ENCODE results near the gene ZCCHC18.

ZCCHC18 gene

DNA sequence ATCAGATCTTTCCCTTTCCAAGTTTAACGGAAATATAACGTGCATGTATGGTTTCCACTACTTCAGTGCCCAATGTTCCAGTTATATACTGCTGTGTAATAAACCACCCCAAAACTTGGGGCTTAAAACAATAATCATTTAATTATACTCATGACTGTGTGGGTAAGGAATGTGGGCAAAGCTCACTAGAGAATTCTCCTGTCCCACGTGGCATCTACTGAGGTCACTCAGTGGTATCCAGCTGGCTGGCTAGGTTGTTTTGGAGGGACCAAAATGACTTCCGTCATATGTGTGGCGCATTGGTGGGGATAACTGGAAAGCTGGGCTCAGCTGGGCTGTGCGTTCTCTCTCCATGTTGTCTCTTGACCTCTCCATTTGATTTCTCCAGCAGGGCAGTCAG is 18.5 kb downstream of the ZCCHC18 start:
- Histone ChIP-seq H3K27ac (replicated peaks) (no peak overlapping the region), H3K27me3 (ENCODE audit: insufficient read depth, poor library complexity, severe bottlenecking) (no peaks in the 10 kb centered on the region), H3K4me3 (replicated peaks; ENCODE audit: insufficient read depth, low read length) (no peak overlapping the region)
- DNase-seq (ENCODE audit: low read depth in 1 of 2, low spot score in 1 of 2) = no peak
- TF ChIP-seq, protein P1, sequence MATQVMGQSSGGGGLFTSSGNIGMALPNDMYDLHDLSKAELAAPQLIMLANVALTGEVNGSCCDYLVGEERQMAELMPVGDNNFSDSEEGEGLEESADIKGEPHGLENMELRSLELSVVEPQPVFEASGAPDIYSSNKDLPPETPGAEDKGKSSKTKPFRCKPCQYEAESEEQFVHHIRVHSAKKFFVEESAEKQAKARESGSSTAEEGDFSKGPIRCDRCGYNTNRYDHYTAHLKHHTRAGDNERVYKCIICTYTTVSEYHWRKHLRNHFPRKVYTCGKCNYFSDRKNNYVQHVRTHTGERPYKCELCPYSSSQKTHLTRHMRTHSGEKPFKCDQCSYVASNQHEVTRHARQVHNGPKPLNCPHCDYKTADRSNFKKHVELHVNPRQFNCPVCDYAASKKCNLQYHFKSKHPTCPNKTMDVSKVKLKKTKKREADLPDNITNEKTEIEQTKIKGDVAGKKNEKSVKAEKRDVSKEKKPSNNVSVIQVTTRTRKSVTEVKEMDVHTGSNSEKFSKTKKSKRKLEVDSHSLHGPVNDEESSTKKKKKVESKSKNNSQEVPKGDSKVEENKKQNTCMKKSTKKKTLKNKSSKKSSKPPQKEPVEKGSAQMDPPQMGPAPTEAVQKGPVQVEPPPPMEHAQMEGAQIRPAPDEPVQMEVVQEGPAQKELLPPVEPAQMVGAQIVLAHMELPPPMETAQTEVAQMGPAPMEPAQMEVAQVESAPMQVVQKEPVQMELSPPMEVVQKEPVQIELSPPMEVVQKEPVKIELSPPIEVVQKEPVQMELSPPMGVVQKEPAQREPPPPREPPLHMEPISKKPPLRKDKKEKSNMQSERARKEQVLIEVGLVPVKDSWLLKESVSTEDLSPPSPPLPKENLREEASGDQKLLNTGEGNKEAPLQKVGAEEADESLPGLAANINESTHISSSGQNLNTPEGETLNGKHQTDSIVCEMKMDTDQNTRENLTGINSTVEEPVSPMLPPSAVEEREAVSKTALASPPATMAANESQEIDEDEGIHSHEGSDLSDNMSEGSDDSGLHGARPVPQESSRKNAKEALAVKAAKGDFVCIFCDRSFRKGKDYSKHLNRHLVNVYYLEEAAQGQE (IDR thresholded peaks at IDR 0.05; ENCODE audit: insufficient replicate concordance, low read depth) = no peak
- no peak for TF ChIP-seq GABPA (IDR thresholded peaks at IDR 0.05; ENCODE audit: low read depth)
- no peak for TF ChIP-seq SPI1 (IDR thresholded peaks at IDR 0.05; ENCODE audit: borderline replicate concordance, low read depth)
- TF ChIP-seq, protein P2, sequence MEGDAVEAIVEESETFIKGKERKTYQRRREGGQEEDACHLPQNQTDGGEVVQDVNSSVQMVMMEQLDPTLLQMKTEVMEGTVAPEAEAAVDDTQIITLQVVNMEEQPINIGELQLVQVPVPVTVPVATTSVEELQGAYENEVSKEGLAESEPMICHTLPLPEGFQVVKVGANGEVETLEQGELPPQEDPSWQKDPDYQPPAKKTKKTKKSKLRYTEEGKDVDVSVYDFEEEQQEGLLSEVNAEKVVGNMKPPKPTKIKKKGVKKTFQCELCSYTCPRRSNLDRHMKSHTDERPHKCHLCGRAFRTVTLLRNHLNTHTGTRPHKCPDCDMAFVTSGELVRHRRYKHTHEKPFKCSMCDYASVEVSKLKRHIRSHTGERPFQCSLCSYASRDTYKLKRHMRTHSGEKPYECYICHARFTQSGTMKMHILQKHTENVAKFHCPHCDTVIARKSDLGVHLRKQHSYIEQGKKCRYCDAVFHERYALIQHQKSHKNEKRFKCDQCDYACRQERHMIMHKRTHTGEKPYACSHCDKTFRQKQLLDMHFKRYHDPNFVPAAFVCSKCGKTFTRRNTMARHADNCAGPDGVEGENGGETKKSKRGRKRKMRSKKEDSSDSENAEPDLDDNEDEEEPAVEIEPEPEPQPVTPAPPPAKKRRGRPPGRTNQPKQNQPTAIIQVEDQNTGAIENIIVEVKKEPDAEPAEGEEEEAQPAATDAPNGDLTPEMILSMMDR (IDR thresholded peaks at IDR 0.05; ENCODE audit: insufficient read depth, low read length) = no peak
- no peak for TF ChIP-seq POLR2AphosphoS5 (IDR thresholded peaks at IDR 0.05; ENCODE audit: low read depth)

DNA sequence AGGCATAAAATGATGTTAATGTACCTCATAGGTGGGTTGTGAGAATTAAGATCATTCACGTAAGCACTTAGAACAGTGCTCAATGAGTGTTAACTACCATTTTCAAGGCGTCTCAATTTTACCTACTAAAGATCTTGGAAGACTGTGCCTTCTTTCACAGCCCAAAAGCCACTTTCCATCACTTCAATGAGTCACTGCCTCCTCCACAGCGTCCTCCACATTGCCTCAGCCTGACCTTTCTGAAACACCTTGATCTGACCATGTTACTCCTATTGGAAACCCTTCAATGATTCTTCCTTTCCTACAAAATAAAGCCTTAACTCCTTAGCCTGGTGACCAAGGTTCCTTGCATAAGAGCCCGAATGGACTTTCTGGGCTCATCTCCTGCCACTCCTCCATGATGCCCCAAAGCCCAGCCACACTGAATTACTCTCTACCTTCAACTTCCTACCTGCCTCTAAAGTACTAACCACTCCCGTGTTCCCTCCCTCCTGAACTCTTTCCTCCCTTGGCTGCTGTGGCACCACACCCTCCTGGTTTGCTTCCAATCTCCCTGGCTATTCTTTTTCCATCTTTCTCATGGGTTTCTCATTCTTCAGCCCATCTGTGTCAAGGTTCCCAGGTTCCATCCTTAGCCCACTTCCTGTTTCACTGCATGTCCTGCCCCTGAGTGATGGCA is 22.4 kb downstream of the ZCCHC18 start:
- H3K4me3 ChIP-seq (replicated peaks; ENCODE audit: insufficient read depth, low read length) = no peak overlapping the region
- TF ChIP-seq, protein P2 (IDR thresholded peaks at IDR 0.05; ENCODE audit: insufficient read depth, low read length) = no peak
- TF ChIP-seq SPI1 (IDR thresholded peaks at IDR 0.05; ENCODE audit: borderline replicate concordance, low read depth) (no peak), GABPA (IDR thresholded peaks at IDR 0.05; ENCODE audit: low read depth) (no peak), POLR2AphosphoS5 (IDR thresholded peaks at IDR 0.05; ENCODE audit: low read depth) (no peak)
- TF ChIP-seq, protein P1 (IDR thresholded peaks at IDR 0.05; ENCODE audit: insufficient replicate concordance, low read depth) = no peak
- H3K27ac ChIP-seq (replicated peaks) = no peak overlapping the region
- no peaks in the 10 kb centered on the region for H3K27me3 ChIP-seq (ENCODE audit: insufficient read depth, poor library complexity, severe bottlenecking)
- DNase-seq (ENCODE audit: low read depth in 1 of 2, low spot score in 1 of 2) = no peak

DNA sequence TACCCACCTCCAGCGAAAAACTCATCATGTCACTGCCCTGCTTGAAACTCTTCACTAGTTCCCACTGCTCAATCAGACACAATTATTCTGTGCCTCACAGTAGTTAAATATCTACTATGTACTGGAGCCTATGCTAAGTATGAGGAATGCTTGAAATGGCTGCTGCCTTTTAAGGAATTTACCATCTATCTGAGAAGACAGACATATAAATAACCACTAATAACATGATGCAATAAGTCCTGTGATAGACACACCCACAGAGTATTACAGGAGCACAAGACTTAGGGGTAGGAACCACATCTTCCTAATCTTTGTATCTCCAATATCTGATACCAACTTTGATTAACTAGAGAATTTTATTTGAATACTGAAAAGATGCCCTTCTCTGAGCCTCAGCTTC is 23.4 kb downstream of the ZCCHC18 start:
- Histone ChIP-seq H3K27me3 (ENCODE audit: insufficient read depth, poor library complexity, severe bottlenecking) (no peaks in the 10 kb centered on the region), H3K4me3 (replicated peaks; ENCODE audit: insufficient read depth, low read length) (no peak overlapping the region), H3K27ac (replicated peaks) (no peak overlapping the region)
- TF ChIP-seq, protein P2 (IDR thresholded peaks at IDR 0.05; ENCODE audit: insufficient read depth, low read length) = no peak
- TF ChIP-seq POLR2AphosphoS5 (IDR thresholded peaks at IDR 0.05; ENCODE audit: low read depth) (no peak), SPI1 (IDR thresholded peaks at IDR 0.05; ENCODE audit: borderline replicate concordance, low read depth) (no peak), GABPA (IDR thresholded peaks at IDR 0.05; ENCODE audit: low read depth) (no peak)
- TF ChIP-seq, protein P1 (IDR thresholded peaks at IDR 0.05; ENCODE audit: insufficient replicate concordance, low read depth) = no peak
- DNase-seq (ENCODE audit: low read depth in 1 of 2, low spot score in 1 of 2) = no peak
